Measurements from ENCODE around the gene PKP3.

The PKP3 gene

GRCh38 chr11:371051-371450, 23.0 kb upstream of the PKP3 start:
- peaks cover 2 to 3% of the 10 kb centered on the region in 2 donors for H3K4me1 ChIP-seq (ENCODE audit: control insufficient read depth in 2 of 2, insufficient read depth in 2 of 2, low read length in 2 of 2)
- H3K27me3 ChIP-seq (ENCODE audit: control insufficient read depth in 2 of 2, insufficient read depth in 2 of 2, low read length in 2 of 2): peaks cover 22 to 29% of the 10 kb centered on the region in 2 donors
- H3K27ac ChIP-seq (ENCODE audit: low read depth in 2 of 2, low read length in 2 of 2): no peak overlapping the region
- H3K36me3 ChIP-seq (ENCODE audit: control insufficient read depth in 2 of 2, insufficient read depth in 2 of 2, low read length in 2 of 2): no peaks in the 10 kb centered on the region
- H3K4me3 ChIP-seq (ENCODE audit: low read length in 2 of 2): no peak overlapping the region
- H3K9me3 ChIP-seq (ENCODE audit: control insufficient read depth in 2 of 2, low read length in 2 of 2): no peaks in the 10 kb centered on the region
- no peak overlapping the region for H3K9ac ChIP-seq (ENCODE audit: low read depth in 1 of 2, low read length in 2 of 2)

GRCh38 chr11:371716-372590, 22.1 kb upstream of the PKP3 start:
- H3K27ac ChIP-seq (ENCODE audit: low read depth in 2 of 2, low read length in 2 of 2): no peak overlapping the region
- H3K4me3 ChIP-seq (ENCODE audit: low read length in 2 of 2): no peak overlapping the region
- H3K9me3 ChIP-seq (ENCODE audit: control insufficient read depth in 2 of 2, low read length in 2 of 2): no peaks in the 10 kb centered on the region
- H3K4me1 ChIP-seq (ENCODE audit: control insufficient read depth in 2 of 2, insufficient read depth in 2 of 2, low read length in 2 of 2): peaks cover 2 to 3% of the 10 kb centered on the region in 2 donors
- H3K36me3 ChIP-seq (ENCODE audit: control insufficient read depth in 2 of 2, insufficient read depth in 2 of 2, low read length in 2 of 2): no peaks in the 10 kb centered on the region
- peaks cover 19 to 29% of the 10 kb centered on the region in 2 donors for H3K27me3 ChIP-seq (ENCODE audit: control insufficient read depth in 2 of 2, insufficient read depth in 2 of 2, low read length in 2 of 2)
- H3K9ac ChIP-seq (ENCODE audit: low read depth in 1 of 2, low read length in 2 of 2): no peak overlapping the region

GRCh38 chr11:372809-373715, 20.9 kb upstream of the PKP3 start:
- Histone ChIP-seq H3K9ac (ENCODE audit: low read depth in 1 of 2, low read length in 2 of 2) (no peak overlapping the region), H3K9me3 (ENCODE audit: control insufficient read depth in 2 of 2, low read length in 2 of 2) (no peaks in the 10 kb centered on the region), H3K4me3 (ENCODE audit: low read length in 2 of 2) (no peak overlapping the region), H3K27ac (ENCODE audit: low read depth in 2 of 2, low read length in 2 of 2) (no peak overlapping the region), H3K27me3 (ENCODE audit: control insufficient read depth in 2 of 2, insufficient read depth in 2 of 2, low read length in 2 of 2) (peaks cover 10 to 19% of the 10 kb centered on the region in 2 donors), H3K36me3 (ENCODE audit: control insufficient read depth in 2 of 2, insufficient read depth in 2 of 2, low read length in 2 of 2) (no peaks in the 10 kb centered on the region), H3K4me1 (ENCODE audit: control insufficient read depth in 2 of 2, insufficient read depth in 2 of 2, low read length in 2 of 2) (peaks cover 2 to 3% of the 10 kb centered on the region in 2 donors)

GRCh38 chr11:373716-374551, 20.1 kb upstream of the PKP3 start:
- Histone ChIP-seq H3K4me3 (ENCODE audit: low read length in 2 of 2) (no peak overlapping the region), H3K27me3 (ENCODE audit: control insufficient read depth in 2 of 2, insufficient read depth in 2 of 2, low read length in 2 of 2) (peaks cover 3 to 12% of the 10 kb centered on the region in 2 donors), H3K4me1 (ENCODE audit: control insufficient read depth in 2 of 2, insufficient read depth in 2 of 2, low read length in 2 of 2) (no peaks in the 10 kb centered on the region), H3K9me3 (ENCODE audit: control insufficient read depth in 2 of 2, low read length in 2 of 2) (no peaks in the 10 kb centered on the region), H3K9ac (ENCODE audit: low read depth in 1 of 2, low read length in 2 of 2) (no peak overlapping the region), H3K36me3 (ENCODE audit: control insufficient read depth in 2 of 2, insufficient read depth in 2 of 2, low read length in 2 of 2) (no peaks in the 10 kb centered on the region), H3K27ac (ENCODE audit: low read depth in 2 of 2, low read length in 2 of 2) (no peak overlapping the region)

DNA sequence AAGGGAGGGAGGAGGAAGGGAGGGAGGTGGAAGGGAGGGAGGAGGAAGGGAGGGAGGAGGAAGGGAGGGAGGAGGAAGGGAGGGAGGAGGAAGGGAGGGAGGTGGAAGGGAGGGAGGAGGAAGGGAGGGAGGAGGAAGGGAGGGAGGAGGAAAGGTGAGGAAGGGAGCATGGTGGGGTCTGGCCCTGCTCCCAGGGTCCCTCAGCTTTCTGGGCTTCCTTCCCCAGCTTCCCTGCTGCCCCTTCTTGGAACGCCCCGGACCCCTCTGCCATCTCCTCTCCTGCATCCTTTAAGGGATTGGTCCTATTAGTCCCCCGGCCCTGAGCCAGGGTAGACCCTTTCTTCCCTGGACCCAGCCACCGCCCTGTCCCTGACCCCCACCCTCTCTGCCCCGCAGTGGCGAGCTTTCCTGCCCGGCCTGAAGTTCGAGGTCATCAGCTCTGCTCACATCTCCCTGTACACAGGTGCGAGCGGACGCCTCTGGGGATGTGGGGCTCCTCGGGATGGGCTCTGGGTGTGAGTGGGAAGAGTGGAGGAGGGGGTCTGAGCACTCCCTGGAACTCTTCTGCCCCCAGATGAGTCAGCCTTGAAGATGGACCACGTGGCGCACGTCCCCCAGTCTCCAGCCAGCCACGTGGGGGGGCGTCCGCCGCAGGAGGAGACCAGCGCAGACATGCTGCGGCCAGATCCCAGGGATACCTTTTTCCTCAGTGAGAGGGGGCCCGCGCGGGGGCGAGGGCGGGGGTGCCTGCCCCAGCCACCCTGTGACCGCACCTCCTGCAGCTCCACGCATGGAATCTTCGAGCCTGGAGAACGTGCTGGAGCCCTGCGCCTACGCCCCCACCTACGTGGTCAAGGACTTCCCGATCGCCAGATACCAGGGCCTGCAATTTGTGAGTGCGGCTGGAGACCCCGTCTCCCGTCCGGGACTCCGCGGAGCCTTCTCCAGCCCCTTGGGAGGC, 18.7 kb upstream of the PKP3 start:
- Histone ChIP-seq H3K36me3 (ENCODE audit: control insufficient read depth in 2 of 2, insufficient read depth in 2 of 2, low read length in 2 of 2) (no peaks in the 10 kb centered on the region), H3K4me1 (ENCODE audit: control insufficient read depth in 2 of 2, insufficient read depth in 2 of 2, low read length in 2 of 2) (no peaks in the 10 kb centered on the region), H3K27me3 (ENCODE audit: control insufficient read depth in 2 of 2, insufficient read depth in 2 of 2, low read length in 2 of 2) (peaks cover 3 to 12% of the 10 kb centered on the region in 2 donors), H3K4me3 (ENCODE audit: low read length in 2 of 2) (no peak overlapping the region), H3K9ac (ENCODE audit: low read depth in 1 of 2, low read length in 2 of 2) (no peak overlapping the region), H3K9me3 (ENCODE audit: control insufficient read depth in 2 of 2, low read length in 2 of 2) (no peaks in the 10 kb centered on the region), H3K27ac (ENCODE audit: low read depth in 2 of 2, low read length in 2 of 2) (no peak overlapping the region)

GRCh38 chr11:376531-377173, 17.4 kb upstream of the PKP3 start:
- no peaks in the 10 kb centered on the region for H3K36me3 ChIP-seq (ENCODE audit: control insufficient read depth in 2 of 2, insufficient read depth in 2 of 2, low read length in 2 of 2)
- H3K4me3 ChIP-seq (ENCODE audit: low read length in 2 of 2): no peak overlapping the region
- no peaks in the 10 kb centered on the region for H3K4me1 ChIP-seq (ENCODE audit: control insufficient read depth in 2 of 2, insufficient read depth in 2 of 2, low read length in 2 of 2)
- no peaks in the 10 kb centered on the region for H3K9me3 ChIP-seq (ENCODE audit: control insufficient read depth in 2 of 2, low read length in 2 of 2)
- H3K27me3 ChIP-seq (ENCODE audit: control insufficient read depth in 2 of 2, insufficient read depth in 2 of 2, low read length in 2 of 2): no peaks in the 10 kb centered on the region
- no peak overlapping the region for H3K9ac ChIP-seq (ENCODE audit: low read depth in 1 of 2, low read length in 2 of 2)
- H3K27ac ChIP-seq (ENCODE audit: low read depth in 2 of 2, low read length in 2 of 2): no peak overlapping the region

DNA sequence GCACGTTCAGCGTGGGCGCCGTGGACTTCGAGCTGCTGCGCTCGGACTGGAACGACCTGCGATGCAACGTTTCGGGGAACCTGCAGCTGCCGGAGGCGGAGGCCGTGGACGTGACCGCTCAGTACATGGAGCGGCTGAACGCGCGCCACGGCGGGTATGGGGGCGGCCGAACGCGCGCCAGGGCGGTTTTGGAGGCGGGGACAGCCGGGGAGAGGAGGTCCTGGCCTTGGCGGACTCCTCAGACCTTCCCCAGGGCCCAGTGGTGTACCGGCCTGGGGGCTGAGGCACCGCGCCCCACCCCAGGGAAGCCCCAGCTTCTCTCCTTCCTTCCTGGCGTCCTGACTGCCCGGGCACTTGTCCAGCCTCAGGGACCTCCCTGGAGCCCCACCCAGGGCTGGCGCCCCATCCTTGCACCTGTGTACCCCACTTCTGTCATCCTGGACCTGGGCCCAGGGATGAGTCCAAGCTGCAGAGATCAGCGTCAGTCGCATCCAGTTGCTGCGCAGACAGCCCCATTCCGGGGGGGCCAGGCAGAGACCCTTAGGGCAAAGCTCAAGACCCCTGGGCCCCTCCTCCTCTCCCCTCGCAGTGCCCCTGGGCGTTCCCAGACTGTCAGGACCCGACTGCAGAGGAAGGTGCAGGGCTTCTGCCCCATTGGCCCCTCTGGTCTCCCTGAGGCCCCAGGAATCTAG, 16.7 kb upstream of the PKP3 start:
- Histone ChIP-seq H3K27me3 (ENCODE audit: control insufficient read depth in 2 of 2, insufficient read depth in 2 of 2, low read length in 2 of 2) (no peaks in the 10 kb centered on the region), H3K4me3 (ENCODE audit: low read length in 2 of 2) (no peak overlapping the region), H3K9ac (ENCODE audit: low read depth in 1 of 2, low read length in 2 of 2) (no peak overlapping the region), H3K9me3 (ENCODE audit: control insufficient read depth in 2 of 2, low read length in 2 of 2) (no peaks in the 10 kb centered on the region), H3K27ac (ENCODE audit: low read depth in 2 of 2, low read length in 2 of 2) (no peak overlapping the region), H3K36me3 (ENCODE audit: control insufficient read depth in 2 of 2, insufficient read depth in 2 of 2, low read length in 2 of 2) (no peaks in the 10 kb centered on the region), H3K4me1 (ENCODE audit: control insufficient read depth in 2 of 2, insufficient read depth in 2 of 2, low read length in 2 of 2) (no peaks in the 10 kb centered on the region)

DNA sequence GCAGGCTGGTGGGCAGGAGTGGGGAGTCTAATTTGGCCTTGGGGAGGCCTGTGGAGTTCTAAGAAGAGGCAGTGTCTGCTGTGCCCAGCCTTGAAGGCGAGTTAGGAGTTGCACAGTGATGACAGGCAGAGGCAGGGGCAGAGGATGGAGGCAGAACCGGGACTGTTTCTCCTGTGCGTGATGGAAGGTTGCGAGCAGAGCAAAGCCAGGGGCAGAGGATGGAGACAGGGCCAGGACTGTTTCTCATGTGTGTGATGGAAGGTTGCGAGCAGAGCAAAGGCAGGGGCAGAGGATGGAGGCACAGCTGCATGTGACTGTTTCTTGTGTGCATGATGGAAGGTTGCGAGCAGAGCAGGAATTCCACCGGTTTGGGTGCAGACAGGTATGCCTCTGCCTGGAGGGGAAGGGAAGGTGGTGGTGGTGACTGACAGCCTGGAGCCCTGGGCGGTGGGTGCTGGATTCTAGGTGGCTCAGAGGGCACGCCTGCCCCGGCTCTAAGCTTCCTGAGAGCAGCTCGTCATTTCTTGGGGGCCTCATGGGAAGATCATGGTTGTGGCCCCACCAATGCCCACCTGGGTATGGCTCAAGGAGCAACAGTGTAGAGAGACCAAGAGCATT, 16.0 kb upstream of the PKP3 start:
- H3K9ac ChIP-seq (ENCODE audit: low read depth in 1 of 2, low read length in 2 of 2): no peak overlapping the region
- H3K9me3 ChIP-seq (ENCODE audit: control insufficient read depth in 2 of 2, low read length in 2 of 2): no peaks in the 10 kb centered on the region
- no peaks in the 10 kb centered on the region for H3K4me1 ChIP-seq (ENCODE audit: control insufficient read depth in 2 of 2, insufficient read depth in 2 of 2, low read length in 2 of 2)
- no peak overlapping the region for H3K4me3 ChIP-seq (ENCODE audit: low read length in 2 of 2)
- no peaks in the 10 kb centered on the region for H3K36me3 ChIP-seq (ENCODE audit: control insufficient read depth in 2 of 2, insufficient read depth in 2 of 2, low read length in 2 of 2)
- H3K27me3 ChIP-seq (ENCODE audit: control insufficient read depth in 2 of 2, insufficient read depth in 2 of 2, low read length in 2 of 2): no peaks in the 10 kb centered on the region
- no peak overlapping the region for H3K27ac ChIP-seq (ENCODE audit: low read depth in 2 of 2, low read length in 2 of 2)
